MCF 10A (cell line): ENCODE results near the gene RELL1. TPM values are rescaled to one million over a fixed set of nuclear protein-coding genes. Genes with fewer than 3 reads are reported as not detected.
A peak's percentile ranks its signal among the peaks of the same experiment; 100 is the strongest.
"Not testable (repeated sequence)": the region's sequence is repeated elsewhere in the genome, so short reads cannot be mapped to it uniquely, and the experiment has no call there.

Source experiments
- BruUV-seq: library from RNA; stranded (reverse); fragments of 400-500 nt; replicated peaks from 2 replicates; lab custom pipeline; 2021; lab: Mats Ljungman, UMichigan
- CTCF ChIA-PET: fragments of 300-600 bp; sonication (Branson Sonifier 250); formaldehyde crosslinking; extraction: SDS; loops from one replicate; lab custom pipeline; 2021; ENCODE audit warnings: antibody characterized with exemption, inconsistent platforms; lab: Yijun Ruan, JAX
- POLR2A ChIA-PET: fragments of 300-600, 350-650 bp; sonication (Branson Sonifier 250); formaldehyde crosslinking; extraction: SDS; loops from one replicate; lab custom pipeline; 2020; ENCODE audit warnings: antibody characterized with exemption, inconsistent platforms; lab: Yijun Ruan, JAX
- DNase-seq: peaks from one replicate; pipeline ENCODE4 v3.0.0-alpha.2; 2018; ENCODE audit not compliant: unreplicated experiment
- H3K27ac Mint-ChIP-seq: one replicate; pipeline ENCODE4 v1.8.0; 2022; ENCODE audit warnings: mild to moderate bottlenecking, low read depth, mixed read lengths; ENCODE audit not compliant: unreplicated experiment
- H3K27me3 Mint-ChIP-seq: one replicate; pipeline ENCODE4 v1.8.0; 2022; ENCODE audit warnings: mixed read lengths; ENCODE audit not compliant: insufficient read depth, unreplicated experiment
- H3K36me3 Mint-ChIP-seq: one replicate; pipeline ENCODE4 v1.8.0; 2022; ENCODE audit warnings: mild to moderate bottlenecking, moderate library complexity, mixed read lengths; ENCODE audit not compliant: insufficient read depth, unreplicated experiment
- H3K4me1 Mint-ChIP-seq: one replicate; pipeline ENCODE4 v1.8.0; 2022; ENCODE audit warnings: mixed read lengths; ENCODE audit not compliant: insufficient read depth, unreplicated experiment
- H3K4me3 Mint-ChIP-seq: one replicate; pipeline ENCODE4 v1.8.0; 2022; ENCODE audit warnings: mild to moderate bottlenecking, moderate library complexity, mixed read lengths; ENCODE audit not compliant: unreplicated experiment
- H3K9me3 Mint-ChIP-seq: one replicate; pipeline ENCODE4 v1.8.0; 2022; ENCODE audit warnings: mixed read lengths; ENCODE audit not compliant: unreplicated experiment
- CTCF ChIP-seq: fragments of 200-600 bp; IDR thresholded peaks from one replicate; pipeline ENCODE4 v1.8.0; 2022; ENCODE audit warnings: antibody characterized with exemption, mild to moderate bottlenecking; ENCODE audit not compliant: unreplicated experiment
- intact Hi-C: fragments of 100-400 bp; cut with micrococcal nuclease; formaldehyde crosslinking; loops from 2 replicates; pipeline ENCODE4 v1.14.1; 2022
- total RNA-seq: library from RNA; stranded (reverse); gene quantifications from 2 replicates; pipeline ENCODE4 v1.2.3, GENCODE V29; 2022

Gene RELL1
- total RNA-seq, 1 experiment from 2014 or later, result 28.6 TPM

GRCh38 chr4:37673538-37674192 lies 12.5 kb downstream of the RELL1 start:
- ChIA-PET CTCF (interaction anchor here (0.8 to 1.7 kb wide), 2 partner anchors 71 kb away, joined by 3 to 10 read pairs; no protein-coding TSS in a partner anchor), POLR2A (interaction anchor here (0.6 to 3.3 kb wide), 3 partner anchors 11 to 18 kb away, joined by 3 to 16 read pairs (median 3); no protein-coding TSS in a partner anchor)
- DNase-seq, result no peak
- Mint-ChIP-seq H3K4me1 (peaks cover 21% of the 10 kb centered on the region), H3K4me3 (no peak overlapping the region), H3K36me3 (peaks cover 10% of the 10 kb centered on the region), H3K27ac (no peak overlapping the region), H3K27me3 (no peaks in the 10 kb centered on the region), H3K9me3 (no peaks in the 10 kb centered on the region)
- no TSS peak for BruUV-seq
- no peak for TF ChIP-seq CTCF
- intact Hi-C loops, result no loop called here

DNA sequence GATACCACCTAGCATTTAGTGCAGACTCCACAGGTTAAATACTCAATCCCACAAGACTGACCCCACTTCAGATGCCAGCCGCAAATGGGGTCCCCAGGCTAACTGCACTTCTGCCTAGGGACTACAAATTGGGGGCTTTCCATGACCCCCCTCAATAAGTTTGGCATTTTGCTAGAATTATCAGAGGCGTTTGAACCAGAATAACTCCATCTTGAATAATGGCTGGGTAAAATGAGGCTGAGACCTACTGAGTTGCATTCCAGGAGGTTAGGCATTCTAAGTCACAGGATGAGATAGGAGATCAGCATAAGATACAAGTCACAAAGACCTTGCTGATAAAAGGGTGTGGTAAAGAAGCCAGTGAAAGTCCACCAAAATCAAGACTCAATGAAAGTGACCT lies 15.1 kb downstream of the RELL1 start:
- Mint-ChIP-seq H3K4me3 (no peak overlapping the region), H3K4me1 (peaks cover 32% of the 10 kb centered on the region), H3K27ac (peak overlapping the region; percentile 70), H3K27me3 (no peaks in the 10 kb centered on the region), H3K36me3 (peaks cover 9% of the 10 kb centered on the region), H3K9me3 (no peaks in the 10 kb centered on the region)
- BruUV-seq, result no TSS peak
- ChIA-PET POLR2A (no interaction called here), CTCF (no interaction called here)
- no peak for TF ChIP-seq CTCF
- intact Hi-C loops, result no loop called here
- no peak for DNase-seq

GRCh38 chr4:37670249-37670648 lies 15.9 kb downstream of the RELL1 start:
- Mint-ChIP-seq H3K4me1 (peaks cover 31% of the 10 kb centered on the region), H3K9me3 (no peaks in the 10 kb centered on the region), H3K27ac (peak overlapping the region; percentile 70), H3K4me3 (no peak overlapping the region), H3K27me3 (no peaks in the 10 kb centered on the region), H3K36me3 (peaks cover 5% of the 10 kb centered on the region)
- DNase-seq, result no peak
- POLR2A ChIA-PET, result no interaction called here
- CTCF ChIA-PET, result no interaction called here
- no TSS peak for BruUV-seq
- TF ChIP-seq CTCF, result no peak
- intact Hi-C loops, result no loop called here

DNA sequence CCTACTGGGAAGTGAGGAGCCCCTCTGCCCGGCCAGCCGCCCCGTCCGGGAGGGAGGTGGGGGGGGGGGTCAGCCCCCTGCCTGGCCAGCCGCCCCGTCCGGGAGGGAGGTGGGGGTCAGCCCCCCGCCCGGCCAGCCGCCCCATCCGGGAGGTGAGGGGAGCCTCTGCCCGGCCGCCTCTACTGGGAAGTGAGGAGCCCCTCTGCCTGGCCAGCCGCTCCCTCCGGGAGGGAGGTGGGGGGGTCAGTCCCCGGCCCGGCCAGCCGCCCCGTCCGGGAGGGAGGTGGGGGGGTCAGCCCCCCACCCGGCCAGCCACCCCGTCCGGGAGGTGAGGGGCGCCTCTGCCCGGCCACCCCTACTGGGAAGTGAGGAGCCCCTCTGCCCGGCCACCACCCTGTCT lies 17.1 kb downstream of the RELL1 start:
- Mint-ChIP-seq H3K27ac (peak overlapping the region; percentile 70), H3K4me1 (peaks cover 37% of the 10 kb centered on the region)
- DNase-seq, CTCF ChIA-PET, H3K4me3 Mint-ChIP-seq, H3K9me3 Mint-ChIP-seq, H3K27me3 Mint-ChIP-seq, H3K36me3 Mint-ChIP-seq, POLR2A ChIA-PET, BruUV-seq: not testable (repeated sequence)
- intact Hi-C loops, result loop anchor here (5.0 kb wide), 1 partner anchor 67 kb away; no protein-coding TSS in a partner anchor
